ENCODE measurements around the gene GAA.

DNA sequence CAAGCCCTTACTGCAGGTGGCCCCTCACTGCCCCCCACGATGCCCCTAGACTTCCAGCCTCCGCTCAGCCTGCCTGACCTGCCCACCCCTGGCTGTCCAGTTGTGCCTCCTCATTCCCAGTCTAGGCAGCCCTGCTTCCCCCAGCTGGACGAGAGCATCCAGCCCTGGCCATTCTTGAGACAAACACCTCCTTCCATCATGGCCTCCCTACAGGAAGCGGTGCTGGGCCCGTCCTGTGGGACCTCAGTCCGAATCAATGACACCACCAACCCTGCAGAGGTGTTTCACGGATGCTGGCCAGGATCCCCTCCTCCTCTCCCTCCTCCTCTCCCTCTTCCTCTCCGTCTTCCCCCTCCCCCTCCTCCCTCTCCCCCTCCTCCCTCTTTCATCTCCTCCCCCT lies 36.7 kb upstream of the GAA start:
- TF ChIP-seq, protein P1, sequence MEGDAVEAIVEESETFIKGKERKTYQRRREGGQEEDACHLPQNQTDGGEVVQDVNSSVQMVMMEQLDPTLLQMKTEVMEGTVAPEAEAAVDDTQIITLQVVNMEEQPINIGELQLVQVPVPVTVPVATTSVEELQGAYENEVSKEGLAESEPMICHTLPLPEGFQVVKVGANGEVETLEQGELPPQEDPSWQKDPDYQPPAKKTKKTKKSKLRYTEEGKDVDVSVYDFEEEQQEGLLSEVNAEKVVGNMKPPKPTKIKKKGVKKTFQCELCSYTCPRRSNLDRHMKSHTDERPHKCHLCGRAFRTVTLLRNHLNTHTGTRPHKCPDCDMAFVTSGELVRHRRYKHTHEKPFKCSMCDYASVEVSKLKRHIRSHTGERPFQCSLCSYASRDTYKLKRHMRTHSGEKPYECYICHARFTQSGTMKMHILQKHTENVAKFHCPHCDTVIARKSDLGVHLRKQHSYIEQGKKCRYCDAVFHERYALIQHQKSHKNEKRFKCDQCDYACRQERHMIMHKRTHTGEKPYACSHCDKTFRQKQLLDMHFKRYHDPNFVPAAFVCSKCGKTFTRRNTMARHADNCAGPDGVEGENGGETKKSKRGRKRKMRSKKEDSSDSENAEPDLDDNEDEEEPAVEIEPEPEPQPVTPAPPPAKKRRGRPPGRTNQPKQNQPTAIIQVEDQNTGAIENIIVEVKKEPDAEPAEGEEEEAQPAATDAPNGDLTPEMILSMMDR (IDR thresholded peaks at IDR 0.05), result no peak
- TF ChIP-seq POLR2A (IDR thresholded peaks at IDR 0.05), result no peak
